ENCODE results near the gene SAE1. TPM values are rescaled to one million over a fixed set of nuclear protein-coding genes. Genes with fewer than 3 reads are reported as not detected.

SAE1 gene
- total RNA-seq, 1 experiment from 2014 or later, result 270 TPM

GRCh38 chr19:47158879-47159503, 28.4 kb downstream of the SAE1 start:
- DNase-seq (ENCODE audit: low read depth), result peak; percentile 68

GRCh38 chr19:47161876-47162489, 31.3 kb downstream of the SAE1 start:
- no peak for DNase-seq (ENCODE audit: low read depth)

GRCh38 chr19:47168065-47168464, 37.4 kb downstream of the SAE1 start:
- DNase-seq (ENCODE audit: low read depth), result no peak

GRCh38 chr19:47172666-47173455, 42.2 kb downstream of the SAE1 start:
- no peak for DNase-seq (ENCODE audit: low read depth)

GRCh38 chr19:47176071-47176626, 45.5 kb downstream of the SAE1 start:
- peak; percentile 71 for DNase-seq (ENCODE audit: low read depth)

GRCh38 chr19:47176627-47177090, 46.0 kb downstream of the SAE1 start:
- DNase-seq (ENCODE audit: low read depth), result peak; percentile 90

GRCh38 chr19:47179653-47180310, 49.1 kb downstream of the SAE1 start:
- no peak for DNase-seq (ENCODE audit: low read depth)

GRCh38 chr19:47183601-47184000, 53.0 kb downstream of the SAE1 start:
- no peak for DNase-seq (ENCODE audit: low read depth)

- DNase-seq (ENCODE audit: low read depth), result no peak
Observed at GRCh38 chr19:47186446-47187334, 56.1 kb downstream of the SAE1 start.

GRCh38 chr19:47187335-47187655, 56.7 kb downstream of the SAE1 start:
- DNase-seq (ENCODE audit: low read depth), result no peak

GRCh38 chr19:47187797-47188196, 57.2 kb downstream of the SAE1 start:
- DNase-seq (ENCODE audit: low read depth), result no peak

GRCh38 chr19:47188507-47189033, 57.9 kb downstream of the SAE1 start:
- DNase-seq (ENCODE audit: low read depth), result no peak

- peak; percentile 98 for DNase-seq (ENCODE audit: low read depth)
Observed at GRCh38 chr19:47190167-47190727, 59.6 kb downstream of the SAE1 start.

GRCh38 chr19:47195434-47195833, 64.8 kb downstream of the SAE1 start:
- no peak for DNase-seq (ENCODE audit: low read depth)

- no peak for DNase-seq (ENCODE audit: low read depth)
Observed at GRCh38 chr19:47197141-47197540, 66.5 kb downstream of the SAE1 start.

GRCh38 chr19:47200530-47200929, 69.9 kb downstream of the SAE1 start:
- no peak for DNase-seq (ENCODE audit: low read depth)

- DNase-seq (ENCODE audit: low read depth), result no peak
Observed at GRCh38 chr19:47203254-47203653, 72.6 kb downstream of the SAE1 start.

GRCh38 chr19:47209319-47210179, 78.9 kb downstream of the SAE1 start:
- DNase-seq (ENCODE audit: low read depth), result peak; percentile 33

- no peak for DNase-seq (ENCODE audit: low read depth)
Observed at GRCh38 chr19:47210180-47210490, 79.5 kb downstream of the SAE1 start.
